Measurements from ENCODE around the gene PADI2.

Gene PADI2

DNA sequence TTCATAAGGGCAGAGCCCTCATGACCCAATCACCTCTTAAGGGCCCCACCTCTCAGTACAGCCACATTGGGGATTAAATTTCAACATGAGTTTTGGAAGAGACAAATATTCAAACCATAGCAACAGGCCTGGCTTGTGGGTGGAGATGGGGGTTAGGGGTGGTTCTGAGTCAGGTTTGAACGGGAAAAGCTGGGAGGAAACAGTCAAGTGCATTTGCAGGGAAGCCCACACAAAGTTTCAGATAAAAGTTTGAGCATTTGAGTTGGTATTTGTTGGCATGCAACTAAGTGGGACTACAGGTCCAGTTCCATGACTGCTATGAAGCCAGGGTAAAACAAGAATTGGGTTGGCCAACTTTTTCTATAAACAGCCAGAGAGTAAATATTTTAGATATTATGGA, 21.0 kb upstream of the PADI2 start:
- H3K9ac ChIP-seq (ENCODE audit: low read depth, low read length, poor library complexity, severe bottlenecking), result no peak overlapping the region
- TF ChIP-seq, protein P1, sequence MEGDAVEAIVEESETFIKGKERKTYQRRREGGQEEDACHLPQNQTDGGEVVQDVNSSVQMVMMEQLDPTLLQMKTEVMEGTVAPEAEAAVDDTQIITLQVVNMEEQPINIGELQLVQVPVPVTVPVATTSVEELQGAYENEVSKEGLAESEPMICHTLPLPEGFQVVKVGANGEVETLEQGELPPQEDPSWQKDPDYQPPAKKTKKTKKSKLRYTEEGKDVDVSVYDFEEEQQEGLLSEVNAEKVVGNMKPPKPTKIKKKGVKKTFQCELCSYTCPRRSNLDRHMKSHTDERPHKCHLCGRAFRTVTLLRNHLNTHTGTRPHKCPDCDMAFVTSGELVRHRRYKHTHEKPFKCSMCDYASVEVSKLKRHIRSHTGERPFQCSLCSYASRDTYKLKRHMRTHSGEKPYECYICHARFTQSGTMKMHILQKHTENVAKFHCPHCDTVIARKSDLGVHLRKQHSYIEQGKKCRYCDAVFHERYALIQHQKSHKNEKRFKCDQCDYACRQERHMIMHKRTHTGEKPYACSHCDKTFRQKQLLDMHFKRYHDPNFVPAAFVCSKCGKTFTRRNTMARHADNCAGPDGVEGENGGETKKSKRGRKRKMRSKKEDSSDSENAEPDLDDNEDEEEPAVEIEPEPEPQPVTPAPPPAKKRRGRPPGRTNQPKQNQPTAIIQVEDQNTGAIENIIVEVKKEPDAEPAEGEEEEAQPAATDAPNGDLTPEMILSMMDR (conservative IDR thresholded peaks at IDR 0.05; ENCODE audit: low read length), result no peak
- TF ChIP-seq EZH2phosphoT487 (IDR thresholded peaks at IDR 0.05; ENCODE audit: borderline replicate concordance), result no peak

GRCh38 chr1:17139637-17140036, 20.4 kb upstream of the PADI2 start:
- Histone ChIP-seq H3K27me3 (ENCODE audit: insufficient read depth, low read length, poor library complexity, severe bottlenecking) (no peaks in the 10 kb centered on the region), H4K20me1 (ENCODE audit: insufficient read depth, low read length, poor library complexity, severe bottlenecking) (no peaks in the 10 kb centered on the region), H3K9ac (ENCODE audit: low read depth, low read length, poor library complexity, severe bottlenecking) (no peak overlapping the region), H3K4me2 (ENCODE audit: low read depth, low read length, poor library complexity, severe bottlenecking) (no peak overlapping the region), H3K4me1 (ENCODE audit: insufficient read depth, low read length, poor library complexity, severe bottlenecking) (no peaks in the 10 kb centered on the region), H3K9me3 (ENCODE audit: insufficient read depth, low read depth, low read length) (no peaks in the 10 kb centered on the region), H3F3A (ENCODE audit: low read depth) (no peaks in the 10 kb centered on the region), H3K4me3 (ENCODE audit: low read length, poor library complexity, severe bottlenecking) (no peak overlapping the region), H3K9me2 (replicated peaks; ENCODE audit: low read depth, low read length) (no peaks in the 10 kb centered on the region), H3K36me3 (ENCODE audit: insufficient read depth, low read length) (no peaks in the 10 kb centered on the region), H2AFZ (ENCODE audit: low read length) (peak overlapping the region; percentile 35; the same call in 1 of the 2 replicates), H3K79me2 (ENCODE audit: insufficient read depth, low read length) (no peaks in the 10 kb centered on the region)
- TF ChIP-seq, protein P1 (conservative IDR thresholded peaks at IDR 0.05; ENCODE audit: low read length), result no peak
- TF ChIP-seq EZH2phosphoT487 (IDR thresholded peaks at IDR 0.05; ENCODE audit: borderline replicate concordance), result no peak

More for the DNA sequence above, 21.0 kb upstream of the PADI2 start:
- Histone ChIP-seq H3K79me2 (ENCODE audit: insufficient read depth, low read length) (no peaks in the 10 kb centered on the region), H4K20me1 (ENCODE audit: insufficient read depth, low read length, poor library complexity, severe bottlenecking) (no peaks in the 10 kb centered on the region), H3K36me3 (ENCODE audit: insufficient read depth, low read length) (no peaks in the 10 kb centered on the region), H3F3A (ENCODE audit: low read depth) (no peaks in the 10 kb centered on the region), H3K4me1 (ENCODE audit: insufficient read depth, low read length, poor library complexity, severe bottlenecking) (no peaks in the 10 kb centered on the region), H3K4me3 (ENCODE audit: low read length, poor library complexity, severe bottlenecking) (no peak overlapping the region), H3K27me3 (ENCODE audit: insufficient read depth, low read length, poor library complexity, severe bottlenecking) (no peaks in the 10 kb centered on the region), H3K9me3 (ENCODE audit: insufficient read depth, low read depth, low read length) (no peaks in the 10 kb centered on the region), H3K4me2 (ENCODE audit: low read depth, low read length, poor library complexity, severe bottlenecking) (no peak overlapping the region), H3K9me2 (replicated peaks; ENCODE audit: low read depth, low read length) (no peaks in the 10 kb centered on the region), H2AFZ (ENCODE audit: low read length) (no peak overlapping the region)

DNA sequence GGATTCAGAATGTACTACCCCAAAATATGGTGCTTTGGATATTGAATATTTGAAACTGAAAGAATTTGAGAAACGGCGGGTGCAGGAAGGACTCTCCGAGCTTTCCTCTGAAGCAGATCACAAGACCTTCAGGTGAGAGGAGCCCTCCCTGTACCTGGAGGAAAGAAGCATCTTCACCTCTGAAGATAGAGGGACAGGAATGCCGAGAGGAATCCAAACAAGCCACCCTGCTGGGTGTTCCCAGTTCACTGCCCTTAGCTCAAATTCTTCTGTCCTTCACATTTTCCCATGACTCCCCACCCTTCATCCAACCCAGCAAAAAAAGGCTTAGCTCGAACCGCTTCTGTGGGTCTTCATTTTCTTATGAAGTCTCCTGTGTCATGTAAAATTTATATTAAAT, 18.2 kb upstream of the PADI2 start:
- Histone ChIP-seq H3K36me3 (ENCODE audit: insufficient read depth, low read length) (no peaks in the 10 kb centered on the region), H3K27me3 (ENCODE audit: insufficient read depth, low read length, poor library complexity, severe bottlenecking) (no peaks in the 10 kb centered on the region), H3K79me2 (ENCODE audit: insufficient read depth, low read length) (no peaks in the 10 kb centered on the region), H2AFZ (ENCODE audit: low read length) (no peak overlapping the region), H3K4me1 (ENCODE audit: insufficient read depth, low read length, poor library complexity, severe bottlenecking) (no peaks in the 10 kb centered on the region), H3K4me3 (ENCODE audit: low read length, poor library complexity, severe bottlenecking) (no peak overlapping the region), H3K9me3 (ENCODE audit: insufficient read depth, low read depth, low read length) (no peaks in the 10 kb centered on the region), H3K9me2 (replicated peaks; ENCODE audit: low read depth, low read length) (no peaks in the 10 kb centered on the region), H3K4me2 (ENCODE audit: low read depth, low read length, poor library complexity, severe bottlenecking) (no peak overlapping the region), H3F3A (ENCODE audit: low read depth) (no peaks in the 10 kb centered on the region), H4K20me1 (ENCODE audit: insufficient read depth, low read length, poor library complexity, severe bottlenecking) (no peaks in the 10 kb centered on the region), H3K9ac (ENCODE audit: low read depth, low read length, poor library complexity, severe bottlenecking) (no peak overlapping the region)
- no peak for TF ChIP-seq EZH2phosphoT487 (IDR thresholded peaks at IDR 0.05; ENCODE audit: borderline replicate concordance)
- TF ChIP-seq, protein P1 (conservative IDR thresholded peaks at IDR 0.05; ENCODE audit: low read length), result no peak

All from Loucy (cell line).